ENCODE measurements around the gene LGALS8.
"Not testable (repeated sequence)": the region's sequence is repeated elsewhere in the genome, so short reads cannot be mapped to it uniquely, and the experiment has no call there.

LGALS8 gene

GRCh38 chr1:236543065-236543669 is 19.4 kb downstream of the LGALS8 start:
- DNase-seq = no peak

GRCh38 chr1:236545621-236546169 is 21.9 kb downstream of the LGALS8 start:
- DNase-seq = no peak

GRCh38 chr1:236548452-236548851 is 24.7 kb downstream of the LGALS8 start:
- no peak for DNase-seq

- DNase-seq = no peak
Measured at GRCh38 chr1:236550961-236551851, 27.4 kb downstream of the LGALS8 start.

GRCh38 chr1:236552096-236552495 is 28.3 kb downstream of the LGALS8 start:
- no peak for DNase-seq

- no peak for DNase-seq
Measured at GRCh38 chr1:236552901-236553300, 29.1 kb downstream of the LGALS8 start.

- DNase-seq = no peak
Measured at GRCh38 chr1:236553370-236553769, 29.6 kb downstream of the LGALS8 start.

- no peak for DNase-seq
Measured at GRCh38 chr1:236556606-236557005, 32.8 kb downstream of the LGALS8 start.

- no peak for DNase-seq
Measured at GRCh38 chr1:236558081-236558480, 34.3 kb downstream of the LGALS8 start.

GRCh38 chr1:236558846-236559245 is 35.1 kb downstream of the LGALS8 start:
- no peak for DNase-seq

- no peak for DNase-seq
Measured at GRCh38 chr1:236560213-236560771, 36.5 kb downstream of the LGALS8 start.

- no peak for DNase-seq
Measured at GRCh38 chr1:236561976-236562375, 38.2 kb downstream of the LGALS8 start.

GRCh38 chr1:236565530-236565929 is 41.7 kb downstream of the LGALS8 start:
- no peak for DNase-seq

GRCh38 chr1:236568285-236568894 is 44.6 kb downstream of the LGALS8 start:
- DNase-seq = no peak

GRCh38 chr1:236575523-236575922 is 51.7 kb downstream of the LGALS8 start:
- no peak for DNase-seq

- no peak for DNase-seq
Measured at GRCh38 chr1:236576004-236576403, 52.2 kb downstream of the LGALS8 start.

- not testable (repeated sequence) for DNase-seq
Measured at GRCh38 chr1:236577041-236577440, 53.3 kb downstream of the LGALS8 start.

- DNase-seq = no peak
Measured at GRCh38 chr1:236578661-236579060, 54.9 kb downstream of the LGALS8 start.

GRCh38 chr1:236580404-236580803 is 56.6 kb downstream of the LGALS8 start:
- DNase-seq = not testable (repeated sequence)

- DNase-seq = no peak
Measured at GRCh38 chr1:236581528-236581927, 57.7 kb downstream of the LGALS8 start.

GRCh38 chr1:236589531-236589930 is 65.7 kb downstream of the LGALS8 start:
- no peak for DNase-seq

GRCh38 chr1:236590553-236591150 is 66.9 kb downstream of the LGALS8 start:
- no peak for DNase-seq

- no peak for DNase-seq
Measured at GRCh38 chr1:236602171-236602570, 78.4 kb downstream of the LGALS8 start.

Measured in NCI-H2171 treated with DMSO at 0.1 percent for 48 hours (cell line).